Coronary artery (tissue), 2 donors: ENCODE data around the gene EMILIN2.
"Not testable (repeated sequence)": the region's sequence is repeated elsewhere in the genome, so short reads cannot be mapped to it uniquely, and the experiment has no call there.

Source experiments
- DNase-seq: peaks from one replicate; pipeline ENCODE4 v3.0.0-alpha.2; 2017; ENCODE audit warnings: low spot score
- H3K27ac ChIP-seq, 2 donors: fragments of 200-600 bp; sonication (generic); one replicate each; pipeline ENCODE4 v1.5.1; 2016 to 2019
- H3K4me3 ChIP-seq: fragments of 200-600 bp; sonication (generic); 2 replicates; pipeline ENCODE4 v1.5.1; 2016; ENCODE audit warnings: mild to moderate bottlenecking, moderate library complexity
- CTCF ChIP-seq: fragments of 200-600 bp; sonication (generic); IDR thresholded peaks from one replicate; pipeline ENCODE4 v1.5.1; 2019; ENCODE audit warnings: antibody characterized with exemption

Gene EMILIN2

GRCh38 chr18:2853173-2853925 lies 6.5 kb downstream of the EMILIN2 start:
- no peak overlapping the region for H3K27ac ChIP-seq
- no peak for DNase-seq
- no peak for TF ChIP-seq CTCF
- no peak overlapping the region for H3K4me3 ChIP-seq

DNA sequence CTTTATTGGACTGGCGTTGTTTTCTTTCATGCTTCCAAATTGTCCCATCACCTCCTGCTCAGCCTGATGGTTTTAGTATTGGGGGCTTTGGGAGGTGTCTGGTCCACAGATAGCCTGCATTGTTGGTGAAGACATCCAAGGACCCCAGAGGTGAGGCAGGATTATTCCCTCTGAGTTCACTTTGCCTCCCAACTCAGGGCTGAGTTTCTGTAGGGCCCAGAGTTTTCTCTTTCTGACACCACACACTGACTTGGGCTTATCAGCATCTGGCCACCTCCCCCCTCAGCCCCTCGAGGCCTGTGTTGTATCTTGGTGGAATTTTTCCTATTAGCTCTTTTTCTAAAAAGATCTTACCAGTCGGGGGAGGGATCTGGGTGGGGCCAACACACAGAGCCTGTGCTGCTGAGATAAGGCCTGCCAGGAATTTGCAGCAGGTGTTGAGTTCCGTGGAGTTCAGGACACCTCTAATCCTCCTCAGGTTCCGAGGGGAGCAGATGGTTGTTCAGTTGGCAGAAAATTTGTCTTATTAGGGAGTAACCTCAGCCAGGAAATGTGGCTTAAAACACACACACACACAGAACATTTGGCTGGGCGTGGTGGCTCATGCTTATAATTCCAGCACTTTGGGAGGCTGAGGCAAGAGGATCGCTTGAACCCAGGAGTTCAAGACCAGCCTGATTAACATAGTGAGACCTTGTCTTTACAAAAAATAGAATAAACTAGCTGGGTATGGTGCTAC lies 7.3 kb downstream of the EMILIN2 start:
- TF ChIP-seq CTCF = no peak
- H3K27ac ChIP-seq = peak overlapping the region in 1 of 2 donors; percentile 63
- no peak overlapping the region for H3K4me3 ChIP-seq
- no peak for DNase-seq

DNA sequence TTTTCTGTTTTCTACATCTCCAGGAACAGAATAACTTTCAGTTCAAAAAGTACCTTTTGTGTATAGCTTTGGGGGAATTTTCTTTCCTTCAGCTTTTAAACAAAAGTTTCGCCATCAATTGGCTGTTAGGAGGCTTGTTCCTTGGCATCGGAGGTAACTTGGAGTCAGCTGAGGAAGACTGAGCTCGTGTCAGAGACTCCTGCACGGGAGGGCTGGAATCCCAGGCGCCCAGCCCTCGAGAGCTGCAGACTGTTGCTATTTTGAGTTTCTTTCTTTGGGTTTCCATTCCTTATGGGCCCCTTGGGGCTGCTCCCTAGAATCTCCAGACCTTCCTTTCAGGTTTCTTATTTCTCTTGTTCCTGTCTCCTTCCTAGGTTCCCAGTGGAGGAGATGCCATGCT lies 8.1 kb downstream of the EMILIN2 start:
- H3K4me3 ChIP-seq = no peak overlapping the region
- TF ChIP-seq CTCF = no peak
- no peak for DNase-seq
- peak overlapping the region in 1 of 2 donors; percentile 63 for H3K27ac ChIP-seq

DNA sequence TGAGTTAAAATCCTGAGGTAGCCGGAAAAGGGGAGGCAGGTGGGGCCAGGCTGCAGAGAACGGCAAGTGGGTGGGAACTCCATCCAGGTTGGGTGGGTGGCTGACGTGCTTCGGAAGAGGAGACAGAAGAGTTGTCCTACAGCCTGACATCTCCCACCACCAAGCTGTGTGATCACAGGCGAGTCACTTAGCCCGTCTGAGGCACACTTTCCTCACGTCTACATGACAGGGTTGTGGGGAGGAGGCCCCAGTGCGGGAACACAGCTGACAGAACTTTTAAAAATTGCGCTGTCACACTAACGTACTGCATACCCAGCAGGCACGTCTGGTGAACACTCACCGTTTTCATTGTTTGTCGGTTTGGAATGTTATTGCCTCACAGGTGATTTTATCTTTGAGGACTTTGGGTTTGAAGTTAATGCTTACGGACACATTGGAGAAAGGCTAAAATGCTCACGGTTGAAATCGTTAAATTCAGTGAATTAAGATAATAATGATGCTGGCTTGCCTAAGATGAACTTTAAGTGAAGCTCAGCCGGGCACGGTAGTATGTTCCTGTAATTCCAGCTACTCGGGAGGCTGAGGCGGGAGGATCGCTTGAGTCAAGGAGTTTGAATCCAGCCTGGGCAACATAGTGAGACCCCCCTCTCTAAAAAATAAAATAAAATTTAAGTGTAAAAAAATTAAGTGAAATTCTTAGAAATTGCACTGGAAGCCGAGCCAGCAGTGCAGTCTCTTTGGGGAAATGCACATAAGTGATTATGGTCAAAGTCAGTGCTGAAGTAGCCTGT lies 8.9 kb downstream of the EMILIN2 start:
- DNase-seq = no peak
- TF ChIP-seq CTCF = no peak
- no peak overlapping the region for H3K4me3 ChIP-seq
- peak overlapping the region in 1 of 2 donors; percentile 78 for H3K27ac ChIP-seq

- no peak for DNase-seq
- no peak for TF ChIP-seq CTCF
- H3K27ac ChIP-seq = peak overlapping the region in 1 of 2 donors; percentile 78
- peak overlapping the region; percentile 8 for H3K4me3 ChIP-seq
Measured at GRCh38 chr18:2856547-2857170, 9.9 kb downstream of the EMILIN2 start.

- Histone ChIP-seq H3K4me3 (no peak overlapping the region), H3K27ac (peak overlapping the region; percentile 42 to 78)
- DNase-seq = peak; percentile 94
- TF ChIP-seq CTCF = no peak
Measured at GRCh38 chr18:2857491-2858131, 10.8 kb downstream of the EMILIN2 start.

GRCh38 chr18:2860397-2860796 lies 13.6 kb downstream of the EMILIN2 start:
- not testable (repeated sequence) for H3K27ac ChIP-seq, DNase-seq, H3K4me3 ChIP-seq

- H3K4me3 ChIP-seq, H3K27ac ChIP-seq, DNase-seq: not testable (repeated sequence)
Measured at GRCh38 chr18:2863997-2864396, 17.2 kb downstream of the EMILIN2 start.

DNA sequence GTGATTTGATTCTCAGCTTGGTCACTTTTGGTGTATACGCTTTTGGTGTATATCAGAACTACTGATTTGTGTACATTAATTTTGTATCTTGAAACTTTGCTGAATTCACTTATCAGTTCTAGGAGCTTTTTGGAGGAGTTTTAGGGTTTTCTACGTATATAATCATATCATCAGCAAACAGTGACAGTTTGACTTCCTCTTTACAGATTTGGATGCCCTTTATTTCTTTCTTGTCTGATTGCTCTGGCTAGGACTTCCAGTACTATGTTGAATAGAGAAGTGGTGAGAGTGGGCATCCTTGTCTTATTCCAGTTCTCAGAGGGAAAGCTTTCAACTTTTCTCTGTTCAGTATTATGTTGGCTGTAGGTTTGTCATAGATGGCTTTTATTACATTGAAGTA lies 19.7 kb downstream of the EMILIN2 start:
- DNase-seq, H3K27ac ChIP-seq, H3K4me3 ChIP-seq: not testable (repeated sequence)
